HepG2 (cell line): ENCODE results near the gene ZDHHC18. TPM values are rescaled to one million over a fixed set of nuclear protein-coding genes. Genes with fewer than 3 reads are reported as not detected.

Source experiments
- CBX1 ChIP-seq: IDR thresholded peaks from one replicate; pipeline ENCODE4 v1.6.1; 2016; ENCODE audit warnings: antibody characterized with exemption, low read depth
- DBP ChIP-seq: sonication (generic); formaldehyde crosslinking; IDR thresholded peaks from 2 replicates; pipeline ENCODE4 v1.4.0; 2020; ENCODE audit warnings: missing genetic modification reagents; ENCODE audit errors: not compliant biosample characterization
- HES4 ChIP-seq: sonication (generic); formaldehyde crosslinking; IDR thresholded peaks from 2 replicates; pipeline ENCODE4 v1.9.0; 2021; ENCODE audit warnings: mild to moderate bottlenecking, missing genetic modification reagents, borderline replicate concordance
- KDM4B ChIP-seq: sonication (generic); formaldehyde crosslinking; IDR thresholded peaks from 2 replicates; pipeline ENCODE4 v1.4.0; 2020; ENCODE audit warnings: missing genetic modification reagents
- KLF12 ChIP-seq: sonication (generic); formaldehyde crosslinking; IDR thresholded peaks from 2 replicates; pipeline ENCODE4 v1.4.0; 2020; ENCODE audit warnings: missing genetic modification reagents, borderline replicate concordance
- LCORL ChIP-seq, 2 experiments: fragments of 450-650 bp in 1 of 2; sonication (generic) in 1 of 2; formaldehyde crosslinking in 1 of 2; IDR thresholded peaks; 2 replicates each; pipeline versions ENCODE4 v1.5.0 to v1.6.1; 2017 to 2020; ENCODE audit warnings: antibody characterized with exemption in 1 of 2, missing genetic modification reagents in 1 of 2
- RAD21 ChIP-seq: fragments of 450-650 bp; formaldehyde crosslinking; IDR thresholded peaks from 2 replicates; pipeline ENCODE4 v1.5.0; 2020; ENCODE audit warnings: mild to moderate bottlenecking
- RCOR2 ChIP-seq: IDR thresholded peaks from 2 replicates; pipeline ENCODE4 v1.6.1; 2016; ENCODE audit warnings: missing biosample characterization, missing genetic modification reagents
- SP4 ChIP-seq: sonication (generic); formaldehyde crosslinking; IDR thresholded peaks from 2 replicates; pipeline ENCODE4 v1.8.1; 2023; ENCODE audit warnings: mild to moderate bottlenecking, missing genetic modification reagents
- SRSF9 ChIP-seq: fragments of 200-400 bp; formaldehyde crosslinking; IDR thresholded peaks from 2 replicates; pipeline ENCODE4 v1.6.1; 2018; ENCODE audit warnings: borderline replicate concordance, mild to moderate bottlenecking, low read depth, low read length; ENCODE audit not compliant: insufficient read depth, poor library complexity, severe bottlenecking
- ZNF12 ChIP-seq: sonication (generic); formaldehyde crosslinking; IDR thresholded peaks from 2 replicates; pipeline ENCODE4 v1.5.0; 2020; ENCODE audit warnings: missing genetic modification reagents
- ZNF674 ChIP-seq: sonication (generic); formaldehyde crosslinking; IDR thresholded peaks from 2 replicates; pipeline ENCODE4 v1.5.0; 2020; ENCODE audit warnings: low read depth, mild to moderate bottlenecking, missing genetic modification reagents
- ZNF773 ChIP-seq: sonication (generic); formaldehyde crosslinking; IDR thresholded peaks from 2 replicates; pipeline ENCODE4 v1.4.0; 2020; ENCODE audit warnings: missing genetic modification reagents, borderline replicate concordance
- ZNF788 ChIP-seq: sonication (generic); formaldehyde crosslinking; IDR thresholded peaks from 2 replicates; pipeline ENCODE4 v1.5.0; 2020; ENCODE audit warnings: mild to moderate bottlenecking, missing genetic modification reagents, borderline replicate concordance
- ZNF792 ChIP-seq: IDR thresholded peaks from 2 replicates; pipeline ENCODE4 v1.6.1; 2016
- ZSCAN12 ChIP-seq: sonication (generic); formaldehyde crosslinking; IDR thresholded peaks from 2 replicates; pipeline ENCODE4 v1.9.0; 2021; ENCODE audit warnings: mild to moderate bottlenecking, missing genetic modification reagents
- polyA plus RNA-seq, 8 experiments: library from polyadenylated mRNA; depleted of rRNA in 3 of 8; stranded (reverse) in 7 of 8; unstranded in 1 of 8; fragments of >200 nt; fragmentation: Illumina TruSeq in 4 of 8; extraction: Trizol in 4 of 8; gene quantifications; 2 replicates each; pipeline versions ENCODE4 v1.2.1 to v1.2.3, GENCODE V29; 2011 to 2016; ENCODE audit warnings: low read depth in 4 of 8, missing spikeins in 1 of 8, mixed read lengths in 1 of 8; ENCODE audit not compliant: insufficient read depth in 1 of 8
- total RNA-seq, 5 experiments: library from RNA; depleted of rRNA; stranded (reverse); fragments of >200 nt; fragmentation: Illumina TruSeq; extraction: Trizol; gene quantifications; 2 replicates each; pipeline ENCODE4 v1.2.3, GENCODE V29; 2016; ENCODE audit warnings: low read depth in 1 of 5
- TF ChIP-seq, protein P1 (sequence below): sonication (generic); formaldehyde crosslinking; IDR thresholded peaks from 2 replicates; pipeline ENCODE4 v1.5.0; 2020; ENCODE audit warnings: mild to moderate bottlenecking, missing genetic modification reagents
- TF ChIP-seq, protein P2 (sequence below): sonication (generic); formaldehyde crosslinking; IDR thresholded peaks from 2 replicates; pipeline ENCODE4 v1.5.1; 2020; ENCODE audit warnings: mild to moderate bottlenecking, missing genetic modification reagents, borderline replicate concordance
- TF ChIP-seq, protein P3 (sequence below): sonication (generic); IDR thresholded peaks from 2 replicates; pipeline ENCODE4 v1.6.1; 2016; ENCODE audit warnings: low read depth, borderline replicate concordance

Gene ZDHHC18
- total and polyA plus RNA-seq, 2 of the 13 experiments (the other 11 are each of a cell fraction or from before 2014, with no cell fraction given): 13.2 to 35.3 TPM

DNA sequence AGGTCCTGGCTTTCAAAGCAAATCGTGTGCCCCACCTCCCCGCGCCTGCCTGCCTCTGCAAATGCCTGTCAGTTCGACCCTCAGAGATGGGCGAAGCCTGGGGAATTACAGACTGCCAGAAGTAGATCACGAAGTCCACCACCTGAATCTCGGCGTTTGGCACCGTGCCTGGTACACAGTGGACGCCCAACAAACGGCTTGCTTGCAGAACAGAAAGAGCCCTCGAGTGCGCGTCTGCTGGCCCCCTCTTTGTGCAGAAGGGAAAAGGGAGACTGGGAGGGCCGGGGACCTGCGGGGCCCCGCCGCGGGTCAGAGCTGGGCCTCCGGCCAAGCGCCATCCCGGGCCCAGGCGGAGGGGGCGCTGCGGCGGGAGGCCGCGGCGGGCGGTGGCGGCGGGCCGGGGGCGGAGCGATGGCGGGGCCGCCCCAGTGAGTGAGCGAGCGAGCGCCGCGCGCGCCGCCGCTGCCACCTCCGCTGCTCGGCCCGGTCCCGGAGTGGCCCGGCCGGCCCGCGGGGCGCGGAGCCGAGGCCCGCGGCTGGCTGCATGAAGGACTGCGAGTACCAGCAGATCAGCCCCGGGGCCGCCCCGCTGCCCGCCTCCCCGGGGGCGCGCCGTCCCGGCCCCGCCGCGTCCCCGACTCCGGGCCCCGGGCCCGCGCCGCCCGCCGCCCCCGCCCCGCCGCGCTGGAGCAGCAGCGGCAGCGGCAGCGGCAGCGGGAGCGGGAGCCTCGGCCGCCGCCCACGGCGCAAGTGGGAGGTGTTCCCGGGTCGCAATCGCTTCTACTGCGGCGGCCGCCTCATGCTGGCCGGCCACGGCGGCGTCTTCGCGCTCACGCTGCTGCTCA, at the start of gene ZDHHC18 (continued):
- TF ChIP-seq, protein P1, sequence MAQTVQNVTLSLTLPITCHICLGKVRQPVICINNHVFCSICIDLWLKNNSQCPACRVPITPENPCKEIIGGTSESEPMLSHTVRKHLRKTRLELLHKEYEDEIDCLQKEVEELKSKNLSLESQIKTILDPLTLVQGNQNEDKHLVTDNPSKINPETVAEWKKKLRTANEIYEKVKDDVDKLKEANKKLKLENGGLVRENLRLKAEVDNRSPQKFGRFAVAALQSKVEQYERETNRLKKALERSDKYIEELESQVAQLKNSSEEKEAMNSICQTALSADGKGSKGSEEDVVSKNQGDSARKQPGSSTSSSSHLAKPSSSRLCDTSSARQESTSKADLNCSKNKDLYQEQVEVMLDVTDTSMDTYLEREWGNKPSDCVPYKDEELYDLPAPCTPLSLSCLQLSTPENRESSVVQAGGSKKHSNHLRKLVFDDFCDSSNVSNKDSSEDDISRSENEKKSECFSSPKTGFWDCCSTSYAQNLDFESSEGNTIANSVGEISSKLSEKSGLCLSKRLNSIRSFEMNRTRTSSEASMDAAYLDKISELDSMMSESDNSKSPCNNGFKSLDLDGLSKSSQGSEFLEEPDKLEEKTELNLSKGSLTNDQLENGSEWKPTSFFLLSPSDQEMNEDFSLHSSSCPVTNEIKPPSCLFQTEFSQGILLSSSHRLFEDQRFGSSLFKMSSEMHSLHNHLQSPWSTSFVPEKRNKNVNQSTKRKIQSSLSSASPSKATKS (CRISPR knock-in tag): no peak
- TF ChIP-seq LCORL (IDR thresholded peaks at IDR 0.05) (no peak), LCORL (CRISPR knock-in tag; IDR thresholded peaks at IDR 0.05) (peak; percentile 46; the same call in 1 of the 2 replicates), ZNF792 (CRISPR knock-in tag) (no peak), ZNF674 (CRISPR knock-in tag) (no peak), ZNF788 (CRISPR knock-in tag) (peak; percentile 46; the same call in 1 of the 2 replicates), CBX1 (no peak), ZNF12 (no peak), KLF12 (CRISPR knock-in tag) (no peak), SRSF9 (no peak), HES4 (CRISPR knock-in tag) (no peak), DBP (CRISPR knock-in tag) (no peak), RAD21 (CRISPR knock-in tag) (peak; percentile 9; the same call in 1 of the 2 replicates), ZSCAN12 (CRISPR knock-in tag) (no peak), SP4 (CRISPR knock-in tag) (peak; percentile 53; the same call in 1 of the 2 replicates), ZNF773 (CRISPR knock-in tag) (no peak), KDM4B (CRISPR knock-in tag) (no peak), RCOR2 (CRISPR knock-in tag) (no peak)
- TF ChIP-seq, protein P2, sequence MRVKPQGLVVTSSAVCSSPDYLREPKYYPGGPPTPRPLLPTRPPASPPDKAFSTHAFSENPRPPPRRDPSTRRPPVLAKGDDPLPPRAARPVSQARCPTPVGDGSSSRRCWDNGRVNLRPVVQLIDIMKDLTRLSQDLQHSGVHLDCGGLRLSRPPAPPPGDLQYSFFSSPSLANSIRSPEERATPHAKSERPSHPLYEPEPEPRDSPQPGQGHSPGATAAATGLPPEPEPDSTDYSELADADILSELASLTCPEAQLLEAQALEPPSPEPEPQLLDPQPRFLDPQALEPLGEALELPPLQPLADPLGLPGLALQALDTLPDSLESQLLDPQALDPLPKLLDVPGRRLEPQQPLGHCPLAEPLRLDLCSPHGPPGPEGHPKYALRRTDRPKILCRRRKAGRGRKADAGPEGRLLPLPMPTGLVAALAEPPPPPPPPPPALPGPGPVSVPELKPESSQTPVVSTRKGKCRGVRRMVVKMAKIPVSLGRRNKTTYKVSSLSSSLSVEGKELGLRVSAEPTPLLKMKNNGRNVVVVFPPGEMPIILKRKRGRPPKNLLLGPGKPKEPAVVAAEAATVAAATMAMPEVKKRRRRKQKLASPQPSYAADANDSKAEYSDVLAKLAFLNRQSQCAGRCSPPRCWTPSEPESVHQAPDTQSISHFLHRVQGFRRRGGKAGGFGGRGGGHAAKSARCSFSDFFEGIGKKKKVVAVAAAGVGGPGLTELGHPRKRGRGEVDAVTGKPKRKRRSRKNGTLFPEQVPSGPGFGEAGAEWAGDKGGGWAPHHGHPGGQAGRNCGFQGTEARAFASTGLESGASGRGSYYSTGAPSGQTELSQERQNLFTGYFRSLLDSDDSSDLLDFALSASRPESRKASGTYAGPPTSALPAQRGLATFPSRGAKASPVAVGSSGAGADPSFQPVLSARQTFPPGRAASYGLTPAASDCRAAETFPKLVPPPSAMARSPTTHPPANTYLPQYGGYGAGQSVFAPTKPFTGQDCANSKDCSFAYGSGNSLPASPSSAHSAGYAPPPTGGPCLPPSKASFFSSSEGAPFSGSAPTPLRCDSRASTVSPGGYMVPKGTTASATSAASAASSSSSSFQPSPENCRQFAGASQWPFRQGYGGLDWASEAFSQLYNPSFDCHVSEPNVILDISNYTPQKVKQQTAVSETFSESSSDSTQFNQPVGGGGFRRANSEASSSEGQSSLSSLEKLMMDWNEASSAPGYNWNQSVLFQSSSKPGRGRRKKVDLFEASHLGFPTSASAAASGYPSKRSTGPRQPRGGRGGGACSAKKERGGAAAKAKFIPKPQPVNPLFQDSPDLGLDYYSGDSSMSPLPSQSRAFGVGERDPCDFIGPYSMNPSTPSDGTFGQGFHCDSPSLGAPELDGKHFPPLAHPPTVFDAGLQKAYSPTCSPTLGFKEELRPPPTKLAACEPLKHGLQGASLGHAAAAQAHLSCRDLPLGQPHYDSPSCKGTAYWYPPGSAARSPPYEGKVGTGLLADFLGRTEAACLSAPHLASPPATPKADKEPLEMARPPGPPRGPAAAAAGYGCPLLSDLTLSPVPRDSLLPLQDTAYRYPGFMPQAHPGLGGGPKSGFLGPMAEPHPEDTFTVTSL (CRISPR knock-in tag): no peak
- TF ChIP-seq, protein P3, sequence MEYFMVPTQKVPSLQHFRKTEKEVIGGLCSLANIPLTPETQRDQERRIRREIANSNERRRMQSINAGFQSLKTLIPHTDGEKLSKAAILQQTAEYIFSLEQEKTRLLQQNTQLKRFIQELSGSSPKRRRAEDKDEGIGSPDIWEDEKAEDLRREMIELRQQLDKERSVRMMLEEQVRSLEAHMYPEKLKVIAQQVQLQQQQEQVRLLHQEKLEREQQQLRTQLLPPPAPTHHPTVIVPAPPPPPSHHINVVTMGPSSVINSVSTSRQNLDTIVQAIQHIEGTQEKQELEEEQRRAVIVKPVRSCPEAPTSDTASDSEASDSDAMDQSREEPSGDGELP: peak; percentile 24; the same call in 1 of the 2 replicates
